NCI-H748 treated with DMSO at 0.1 percent for 48 hours (cell line): Measurements from ENCODE around the gene LUM.
A peak's percentile ranks its signal among the peaks of the same experiment; 100 is the strongest.

Source experiments
- DNase-seq: peaks from one replicate; lab custom pipeline; 2025; lab: John Stamatoyannopoulos, UW

LUM gene

DNA sequence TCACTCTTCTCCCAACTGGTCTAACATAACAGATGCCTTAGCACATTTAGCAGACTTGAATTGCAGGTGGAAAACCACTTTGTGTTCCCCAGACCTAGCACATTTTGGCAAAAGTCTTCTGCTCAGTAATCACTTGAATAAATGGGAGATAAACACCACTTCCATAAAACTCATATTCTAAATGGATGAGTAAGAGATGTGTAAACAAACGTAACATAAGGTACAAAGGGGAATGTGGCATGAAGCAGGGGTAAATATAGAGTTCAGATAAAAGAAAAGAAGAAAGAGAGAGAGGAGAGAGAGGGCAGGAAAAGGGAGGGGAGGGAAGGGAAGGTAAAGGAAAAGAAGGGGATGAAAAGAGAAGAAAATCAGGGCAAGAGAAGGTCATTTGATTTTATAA is 36.4 kb downstream of the LUM start:
- DNase-seq, result no peak

- DNase-seq, result no peak
Measured at GRCh38 chr12:91074154-91074709, 37.1 kb downstream of the LUM start.

- DNase-seq, result no peak
Measured at GRCh38 chr12:91073426-91073825, 37.9 kb downstream of the LUM start.

- DNase-seq, result peak; percentile 7
Measured at GRCh38 chr12:91072931-91073330, 38.4 kb downstream of the LUM start.

DNA sequence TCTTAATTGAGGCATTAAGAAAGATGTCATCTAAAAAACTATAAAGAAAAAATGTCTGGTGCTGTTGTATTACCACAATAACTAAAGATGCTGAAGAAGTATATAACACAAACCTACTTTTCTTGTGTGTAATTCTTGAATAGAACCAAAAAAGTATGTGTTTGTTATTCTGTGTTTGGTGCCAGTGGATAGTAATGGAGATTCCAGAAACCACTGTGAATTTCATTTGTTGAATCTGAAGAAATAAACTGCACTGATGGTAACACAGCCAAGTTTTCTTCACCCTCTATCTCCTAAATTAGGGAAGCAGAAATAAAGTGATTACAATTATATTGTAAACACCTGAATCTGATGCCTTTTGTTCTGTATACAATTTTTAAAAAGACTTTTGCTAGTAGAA is 40.4 kb downstream of the LUM start:
- no peak for DNase-seq

- DNase-seq, result no peak
Measured at GRCh38 chr12:91065396-91065795, 45.9 kb downstream of the LUM start.

DNA sequence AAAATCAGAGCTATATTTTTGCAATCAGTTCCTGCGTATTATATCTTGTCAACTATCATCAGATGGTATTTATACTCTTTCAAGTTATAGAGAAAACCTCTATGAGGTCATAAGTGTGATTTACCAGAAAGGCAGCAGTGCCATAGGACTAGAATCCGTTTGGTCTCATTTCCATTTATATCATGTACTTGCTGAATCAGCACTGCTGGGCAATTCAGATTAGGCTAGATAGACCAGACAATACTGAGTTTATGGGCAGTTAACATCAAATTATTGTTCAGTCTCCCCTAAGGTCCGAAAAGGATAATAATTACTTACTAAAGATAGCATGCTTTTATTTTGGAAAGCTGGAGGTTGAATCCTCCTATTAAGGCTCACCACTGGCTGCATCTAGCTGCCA is 46.7 kb downstream of the LUM start:
- DNase-seq, result no peak

DNA sequence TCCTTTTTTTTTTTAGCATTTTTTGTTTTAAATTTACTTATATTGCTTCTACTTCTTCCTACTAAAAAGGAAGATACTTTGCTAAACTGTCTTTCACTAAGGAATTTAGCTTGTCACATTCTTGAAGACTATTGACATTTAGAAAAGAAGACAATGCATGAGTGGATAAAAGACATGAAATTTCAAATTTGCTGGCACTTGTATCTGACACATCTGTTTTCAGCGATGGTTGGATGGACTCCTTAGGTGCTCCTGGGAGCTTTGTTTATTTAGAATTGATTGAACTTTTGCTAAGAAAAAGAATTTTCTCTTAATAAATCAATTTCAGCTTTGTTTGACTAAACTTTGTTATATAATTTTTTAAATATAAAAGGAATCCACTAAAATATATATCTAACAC is 50.2 kb downstream of the LUM start:
- DNase-seq, result no peak

- no peak for DNase-seq
Measured at GRCh38 chr12:91059211-91059610, 52.1 kb downstream of the LUM start.

GRCh38 chr12:91058786-91059185 is 52.5 kb downstream of the LUM start:
- no peak for DNase-seq

DNA sequence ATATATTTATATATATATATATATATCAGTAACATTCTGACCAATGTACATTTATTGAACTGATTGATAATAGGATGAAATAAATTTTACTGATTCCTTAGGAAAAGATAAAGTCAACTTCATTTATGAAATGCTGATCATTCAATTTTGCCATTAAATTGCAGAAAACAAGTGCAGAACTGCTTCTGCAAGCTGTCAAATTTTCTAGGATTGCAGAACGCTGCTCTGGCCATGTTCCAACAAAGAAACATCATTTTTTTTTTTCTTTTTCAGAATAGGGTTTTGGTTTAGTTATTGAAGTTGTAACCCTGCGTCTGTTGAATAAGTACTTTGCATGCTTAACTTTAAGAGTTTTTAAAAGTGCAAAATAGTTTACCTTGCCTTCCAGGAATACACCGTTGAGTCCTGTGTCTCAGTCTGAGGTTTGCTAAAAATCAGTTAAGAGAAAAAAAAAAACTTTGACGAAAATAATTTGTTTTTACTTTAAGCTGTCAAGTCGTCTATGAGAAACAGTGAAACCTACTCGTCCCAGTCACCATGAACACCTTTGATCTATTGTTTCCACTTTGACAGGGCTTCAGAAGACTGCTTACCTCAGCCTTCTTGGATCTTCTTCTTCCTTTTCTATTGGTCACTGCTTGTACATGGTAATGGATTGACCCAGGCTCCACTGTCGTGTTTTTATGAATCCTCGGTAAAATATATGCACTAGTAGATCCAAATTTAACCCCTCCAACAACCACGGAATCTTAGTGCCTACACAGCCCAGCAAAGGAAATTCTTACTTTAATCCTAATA is 53.7 kb downstream of the LUM start, which contains the start of gene KERA:
TSS of gene KERA (minus strand) at position 657 of the 798 bp plus-strand sequence. CDS start 1,743 bp downstream, outside the sequence.
- no peak for DNase-seq

DNA sequence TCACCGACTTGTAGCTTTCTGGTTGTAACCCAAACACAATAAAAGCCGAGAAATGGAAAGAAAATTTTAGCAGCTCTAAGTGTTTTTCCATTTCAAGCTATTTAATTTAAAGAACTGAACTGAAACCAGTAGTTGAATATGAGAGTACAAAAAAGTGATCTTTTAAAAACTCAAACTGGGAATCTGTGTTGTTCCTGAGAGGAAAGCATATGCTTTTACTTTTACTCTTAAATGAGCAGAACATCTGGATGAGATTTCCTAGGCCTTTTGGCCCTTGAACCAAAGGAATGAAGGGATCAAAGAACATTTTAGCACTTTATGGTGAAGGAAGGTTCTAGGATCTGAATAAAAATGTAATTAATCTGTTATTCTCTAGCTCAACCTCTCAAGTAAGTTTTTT is 54.8 kb downstream of the LUM start:
- DNase-seq, result no peak

DNA sequence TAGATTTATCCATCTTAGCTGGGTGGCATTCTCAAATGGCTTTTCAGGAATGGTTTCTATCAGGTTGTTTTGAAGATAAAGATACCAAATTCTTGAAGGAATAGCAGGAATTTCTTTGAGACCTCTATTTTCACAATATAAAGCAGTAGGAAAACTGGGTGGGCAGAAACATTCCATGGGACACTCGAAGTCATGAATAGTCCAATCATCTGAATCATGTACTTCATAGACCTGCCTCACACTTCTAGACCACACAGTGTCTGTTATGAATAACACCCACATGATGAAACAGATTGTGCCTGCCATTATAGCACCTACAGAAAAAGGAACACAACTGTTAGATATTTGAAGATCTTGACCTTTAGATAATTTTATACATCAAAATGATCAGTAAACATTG is 55.3 kb downstream of the LUM start:
- DNase-seq, result no peak

DNA sequence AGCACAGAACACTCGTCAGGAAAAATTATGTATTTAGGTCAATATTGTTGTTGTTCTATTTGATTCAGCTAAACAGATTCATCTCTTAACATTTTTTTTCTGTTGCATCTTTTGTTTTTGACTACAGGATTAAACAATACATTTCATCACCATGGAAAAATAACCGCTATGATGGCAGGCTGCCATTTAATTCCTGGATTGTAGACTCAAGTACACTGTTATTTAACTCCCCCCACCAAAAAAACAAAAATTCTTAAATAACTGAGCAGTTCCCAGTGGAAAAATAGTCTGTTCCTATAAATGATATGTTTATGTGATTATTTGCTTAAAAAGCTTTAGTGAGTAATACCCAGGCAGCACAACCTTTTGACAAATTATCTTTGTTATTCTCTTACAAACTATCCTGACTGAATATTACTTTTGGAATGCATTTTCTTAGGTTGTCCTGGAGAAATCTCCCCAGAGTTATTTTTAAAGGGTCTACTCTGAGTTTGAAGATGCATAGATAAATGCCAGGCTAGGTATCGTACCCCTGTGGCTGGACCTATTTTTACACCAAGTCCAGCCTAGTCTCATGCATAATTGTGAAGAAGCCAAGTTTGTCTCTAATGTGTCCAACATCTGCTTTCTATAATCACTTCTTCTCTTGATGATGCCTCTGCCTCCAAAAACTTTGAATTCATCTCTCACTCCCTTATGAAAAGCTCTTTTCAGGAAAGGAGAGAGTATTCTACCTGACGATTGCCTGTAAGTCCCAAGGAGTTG is 57.2 kb downstream of the LUM start:
- DNase-seq, result no peak
